DOHH2 (cell line): ENCODE data around the gene FOXN3.

Source experiments
- CTCF ChIP-seq: fragments of 200-600 bp; sonication (generic); IDR thresholded peaks from one replicate; pipeline ENCODE4 v1.5.1; 2014; ENCODE audit warnings: antibody characterized with exemption, mild to moderate bottlenecking, low read depth, low read length; ENCODE audit not compliant: poor library complexity, severe bottlenecking
- EZH2phosphoT487 ChIP-seq: fragments of 200-600 bp; sonication (generic); IDR thresholded peaks from 2 replicates; pipeline ENCODE4 v1.6.1; 2017; ENCODE audit warnings: borderline replicate concordance, mild to moderate bottlenecking, antibody characterized with exemption, low read length, moderate library complexity, mixed read lengths

GRCh38 chr14:89256951-89257350 lies 160.1 kb downstream of the FOXN3 start:
- TF ChIP-seq CTCF: no peak
- TF ChIP-seq EZH2phosphoT487: no peak
